Liver (tissue), 9 donors: ENCODE data around the gene PPM1A. TPM values are rescaled to one million over a fixed set of nuclear protein-coding genes. Genes with fewer than 3 reads are reported as not detected.

ENCODE experiments used
- DNase-seq: peaks from one replicate; pipeline ENCODE4 v3.0.0-alpha.2; 2017; ENCODE audit warnings: low spot score
- H3K27ac ChIP-seq, 2 donors: one replicate each; pipeline ENCODE4 v1.7.0; 2013; ENCODE audit warnings: inconsistent platforms in 2 of 2, low read length in 2 of 2, control low read depth in 1 of 2, low read depth in 1 of 2, mild to moderate bottlenecking in 1 of 2
- H3K27me3 ChIP-seq, 4 donors: one replicate each; pipeline versions ENCODE4 v1.6.1 to v1.7.0; 2013; ENCODE audit warnings: low read length in 3 of 4, inconsistent platforms in 1 of 4, mild to moderate bottlenecking in 1 of 4, moderate library complexity in 1 of 4; ENCODE audit not compliant: control insufficient read depth in 4 of 4, insufficient read depth in 4 of 4
- H3K36me3 ChIP-seq, 4 donors: one replicate each; pipeline versions ENCODE4 v1.6.1 to v1.7.0; 2013; ENCODE audit warnings: low read length in 3 of 4, mild to moderate bottlenecking in 3 of 4, low read depth in 1 of 4, moderate library complexity in 1 of 4; ENCODE audit not compliant: control insufficient read depth in 4 of 4, insufficient read depth in 3 of 4
- H3K4me1 ChIP-seq, 4 donors: one replicate each; pipeline versions ENCODE4 v1.6.1 to v1.7.0; 2013; ENCODE audit warnings: low read length in 3 of 4, mild to moderate bottlenecking in 3 of 4, moderate library complexity in 1 of 4; ENCODE audit not compliant: control insufficient read depth in 4 of 4, insufficient read depth in 4 of 4
- H3K4me3 ChIP-seq, 3 donors: one replicate each; pipeline versions ENCODE4 v1.6.1 to v1.7.0; 2013; ENCODE audit warnings: low read length in 3 of 3, control low read depth in 1 of 3, low read depth in 1 of 3, mild to moderate bottlenecking in 1 of 3
- H3K9ac ChIP-seq, 2 donors: one replicate each; pipeline ENCODE4 v1.7.0; 2013; ENCODE audit warnings: low read length in 2 of 2, mild to moderate bottlenecking in 2 of 2, moderate library complexity in 2 of 2, control low read depth in 1 of 2, low read depth in 1 of 2
- H3K9me3 ChIP-seq, 4 donors: one replicate each; pipeline versions ENCODE4 v1.6.1 to v1.7.0; 2013; ENCODE audit warnings: low read length in 3 of 4; ENCODE audit not compliant: control insufficient read depth in 4 of 4
- CTCF ChIP-seq: fragments of 150-350 bp; IDR thresholded peaks from 2 replicates; pipeline ENCODE4 v1.5.1; 2017; ENCODE audit warnings: improper control_type of control experiment, low read depth, low read length; ENCODE audit not compliant: missing input control
- EGR1 ChIP-seq, 2 donors: IDR thresholded peaks; 2 replicates each; pipeline ENCODE4 v1.6.1; 2016 to 2018; ENCODE audit warnings: antibody characterized with exemption in 2 of 2, low read depth in 2 of 2
- FOXA1 ChIP-seq: IDR thresholded peaks from 2 replicates; pipeline ENCODE4 v1.6.1; 2016; ENCODE audit warnings: antibody characterized with exemption
- FOXA2 ChIP-seq: IDR thresholded peaks from 2 replicates; pipeline ENCODE4 v1.6.1; 2016; ENCODE audit warnings: antibody characterized with exemption
- HNF4A ChIP-seq, 2 donors: conservative IDR thresholded peaks; 2 replicates each; pipeline ENCODE4 v1.6.1; 2016; ENCODE audit warnings: antibody characterized with exemption in 2 of 2, mild to moderate bottlenecking in 2 of 2
- HNF4G ChIP-seq: IDR thresholded peaks from 2 replicates; pipeline ENCODE4 v1.6.1; 2016; ENCODE audit warnings: antibody characterized with exemption
- JUND ChIP-seq, 2 donors: IDR thresholded peaks; 2 replicates each; pipeline ENCODE4 v1.6.1; 2016; ENCODE audit warnings: antibody characterized with exemption in 2 of 2
- MAX ChIP-seq: IDR thresholded peaks from 2 replicates; pipeline ENCODE4 v1.6.1; 2016; ENCODE audit warnings: antibody characterized with exemption
- REST ChIP-seq: IDR thresholded peaks from 2 replicates; pipeline ENCODE4 v1.6.1; 2016; ENCODE audit warnings: antibody characterized with exemption, mild to moderate bottlenecking
- RXRA ChIP-seq, 2 donors: IDR thresholded peaks; 2 replicates each; pipeline ENCODE4 v1.6.1; 2017 to 2018; ENCODE audit warnings: antibody characterized with exemption in 2 of 2, mild to moderate bottlenecking in 1 of 2
- SP1 ChIP-seq: IDR thresholded peaks from 2 replicates; pipeline ENCODE4 v1.6.1; 2018; ENCODE audit warnings: antibody characterized with exemption, mild to moderate bottlenecking
- TAF1 ChIP-seq: conservative IDR thresholded peaks from 2 replicates; pipeline ENCODE4 v1.6.1; 2016; ENCODE audit warnings: antibody characterized with exemption, mild to moderate bottlenecking
- YY1 ChIP-seq: IDR thresholded peaks from 2 replicates; pipeline ENCODE4 v1.6.1; 2016; ENCODE audit warnings: antibody characterized with exemption, mild to moderate bottlenecking
- WGBS: extraction: QIAGEN DNeasy Blood & Tissue Kit; methylation state at CpG from one replicate; pipeline ENCODE4 v1.1.7; 2013; 5-methylcytosine and 5-hydroxymethylcytosine counted together
- polyA plus RNA-seq, 2 donors: library from polyadenylated mRNA; stranded (reverse) in 1 of 2; unstranded in 1 of 2; fragments of 200-250 nt in 1 of 2; fragments of >200 nt in 1 of 2; fragmentation: Nextera tagmentation in 1 of 2; extraction: Ambion mirVana in 1 of 2; gene quantifications; one replicate each; pipeline versions ENCODE4 v1.2.1 to v1.2.3, GENCODE V29; 2013 to 2015
- total RNA-seq, 2 donors: library from RNA; depleted of rRNA; stranded (reverse); fragments of >200 nt; gene quantifications; one replicate each; pipeline ENCODE4 v1.2.3, GENCODE V29; 2014
- donor health status: healthy.
- donor health status: healthy.
- donor health status: healthy.
- donor health status: healthy.
- donor health status: healthy.

PPM1A gene
- total and polyA plus RNA-seq, 4 donors = 23.0 to 43.2 (median 29.5) TPM

GRCh38 chr14:60214003-60214402 lies 35.0 kb upstream of the PPM1A start:
- no peaks in the 10 kb centered on the region for H3K9me3 ChIP-seq
- no peak for TF ChIP-seq TAF1
- TF ChIP-seq RXRA (IDR thresholded peaks at IDR 0.05) = no peak
- no peak for TF ChIP-seq EGR1 (IDR thresholded peaks at IDR 0.05; ENCODE audit: low read depth in 2 of 2)
- TF ChIP-seq JUND (IDR thresholded peaks at IDR 0.05) = no peak
- no peak for TF ChIP-seq REST
- no peak for TF ChIP-seq HNF4G
- no peak for TF ChIP-seq SP1
- H3K9ac ChIP-seq = no peak overlapping the region
- no peaks in the 10 kb centered on the region for H3K36me3 ChIP-seq
- no peak overlapping the region for H3K4me3 ChIP-seq
- no peak overlapping the region for H3K27ac ChIP-seq
- no peaks in the 10 kb centered on the region for H3K27me3 ChIP-seq
- DNase-seq = no peak
- H3K4me1 ChIP-seq = no peaks in the 10 kb centered on the region
- WGBS = 80% methylated on average over 3 of the region's 3 CpGs

GRCh38 chr14:60214415-60215126 lies 34.5 kb upstream of the PPM1A start:
- Histone ChIP-seq H3K4me1 (no peaks in the 10 kb centered on the region), H3K4me3 (no peak overlapping the region), H3K9me3 (no peaks in the 10 kb centered on the region), H3K27ac (no peak overlapping the region), H3K27me3 (no peaks in the 10 kb centered on the region), H3K9ac (no peak overlapping the region), H3K36me3 (no peaks in the 10 kb centered on the region)
- WGBS = 58% methylated on average over 1 of the region's 1 CpG
- no peak for TF ChIP-seq CTCF
- no peak for TF ChIP-seq YY1
- TF ChIP-seq HNF4G = no peak
- TF ChIP-seq REST = no peak
- TF ChIP-seq SP1 = no peak
- TF ChIP-seq EGR1 (IDR thresholded peaks at IDR 0.05; ENCODE audit: low read depth in 2 of 2) = no peak
- no peak for TF ChIP-seq FOXA2
- no peak for TF ChIP-seq FOXA1
- no peak for TF ChIP-seq RXRA (IDR thresholded peaks at IDR 0.05)
- TF ChIP-seq TAF1 = no peak
- no peak for TF ChIP-seq MAX
- TF ChIP-seq HNF4A (conservative IDR thresholded peaks at IDR 0.05) = no peak
- DNase-seq = no peak
